Retinal pigment epithelial cell (primary cell): ENCODE measurements around the gene CD2BP2.

Experiments used
- DNase-seq: peaks from one replicate; pipeline ENCODE4 v3.0.0-alpha.2; 2010; ENCODE audit warnings: low read depth
- H3K4me3 ChIP-seq: 2 replicates; pipeline ENCODE4 v1.5.1; 2011; ENCODE audit warnings: mild to moderate bottlenecking, low read length, control low read depth, moderate library complexity
- TF ChIP-seq, protein P1 (sequence below): conservative IDR thresholded peaks from 2 replicates; pipeline ENCODE4 v1.5.1; 2011; ENCODE audit warnings: low read depth, low read length, control low read depth, inconsistent platforms

CD2BP2 gene

DNA sequence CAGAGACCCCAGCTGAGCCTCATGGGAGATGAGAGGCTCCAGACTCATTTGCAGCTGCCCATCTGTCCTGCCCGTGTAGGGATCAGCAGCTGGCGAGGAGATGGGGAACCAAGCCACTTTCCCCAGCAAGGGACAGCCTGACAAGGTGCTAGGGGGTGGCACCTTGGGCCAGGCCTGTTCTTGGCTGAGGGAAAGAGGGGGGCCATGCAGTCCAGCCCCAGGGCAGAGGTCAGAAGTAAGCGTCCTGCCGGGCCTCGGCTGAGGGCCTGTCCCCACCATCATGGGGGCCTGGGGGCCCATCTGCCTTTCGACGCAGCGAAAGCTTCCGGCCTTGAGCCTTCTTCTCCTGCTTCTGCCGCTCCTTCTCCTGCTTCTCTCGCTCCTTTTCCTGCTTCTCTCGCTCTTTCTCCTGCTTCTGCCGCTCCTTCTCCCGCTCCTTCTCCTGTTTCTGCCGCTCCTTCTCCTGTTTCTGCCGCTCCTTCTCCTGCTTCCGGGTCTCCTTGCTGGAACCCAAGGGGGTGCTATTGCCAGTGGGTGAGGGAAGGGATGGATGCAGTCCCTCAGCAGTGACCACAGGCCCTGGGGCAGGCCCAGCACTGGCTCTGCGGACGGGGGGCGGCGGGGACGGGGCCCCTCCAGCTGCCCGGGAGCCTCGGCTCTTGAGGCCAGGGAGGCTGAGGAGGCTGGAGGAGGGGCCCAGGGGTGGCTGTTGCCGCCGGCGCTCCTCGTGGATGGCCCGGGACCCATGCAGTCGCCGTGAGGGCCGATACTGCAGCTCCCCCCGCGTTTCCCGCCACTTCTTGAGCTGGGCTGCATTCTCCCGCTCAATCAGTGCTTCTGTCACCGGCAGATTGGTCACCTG lies 2.8 kb upstream of the CD2BP2 start:
- TF ChIP-seq, protein P1, sequence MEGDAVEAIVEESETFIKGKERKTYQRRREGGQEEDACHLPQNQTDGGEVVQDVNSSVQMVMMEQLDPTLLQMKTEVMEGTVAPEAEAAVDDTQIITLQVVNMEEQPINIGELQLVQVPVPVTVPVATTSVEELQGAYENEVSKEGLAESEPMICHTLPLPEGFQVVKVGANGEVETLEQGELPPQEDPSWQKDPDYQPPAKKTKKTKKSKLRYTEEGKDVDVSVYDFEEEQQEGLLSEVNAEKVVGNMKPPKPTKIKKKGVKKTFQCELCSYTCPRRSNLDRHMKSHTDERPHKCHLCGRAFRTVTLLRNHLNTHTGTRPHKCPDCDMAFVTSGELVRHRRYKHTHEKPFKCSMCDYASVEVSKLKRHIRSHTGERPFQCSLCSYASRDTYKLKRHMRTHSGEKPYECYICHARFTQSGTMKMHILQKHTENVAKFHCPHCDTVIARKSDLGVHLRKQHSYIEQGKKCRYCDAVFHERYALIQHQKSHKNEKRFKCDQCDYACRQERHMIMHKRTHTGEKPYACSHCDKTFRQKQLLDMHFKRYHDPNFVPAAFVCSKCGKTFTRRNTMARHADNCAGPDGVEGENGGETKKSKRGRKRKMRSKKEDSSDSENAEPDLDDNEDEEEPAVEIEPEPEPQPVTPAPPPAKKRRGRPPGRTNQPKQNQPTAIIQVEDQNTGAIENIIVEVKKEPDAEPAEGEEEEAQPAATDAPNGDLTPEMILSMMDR = no peak
- no peak overlapping the region for H3K4me3 ChIP-seq
- DNase-seq = no peak

DNA sequence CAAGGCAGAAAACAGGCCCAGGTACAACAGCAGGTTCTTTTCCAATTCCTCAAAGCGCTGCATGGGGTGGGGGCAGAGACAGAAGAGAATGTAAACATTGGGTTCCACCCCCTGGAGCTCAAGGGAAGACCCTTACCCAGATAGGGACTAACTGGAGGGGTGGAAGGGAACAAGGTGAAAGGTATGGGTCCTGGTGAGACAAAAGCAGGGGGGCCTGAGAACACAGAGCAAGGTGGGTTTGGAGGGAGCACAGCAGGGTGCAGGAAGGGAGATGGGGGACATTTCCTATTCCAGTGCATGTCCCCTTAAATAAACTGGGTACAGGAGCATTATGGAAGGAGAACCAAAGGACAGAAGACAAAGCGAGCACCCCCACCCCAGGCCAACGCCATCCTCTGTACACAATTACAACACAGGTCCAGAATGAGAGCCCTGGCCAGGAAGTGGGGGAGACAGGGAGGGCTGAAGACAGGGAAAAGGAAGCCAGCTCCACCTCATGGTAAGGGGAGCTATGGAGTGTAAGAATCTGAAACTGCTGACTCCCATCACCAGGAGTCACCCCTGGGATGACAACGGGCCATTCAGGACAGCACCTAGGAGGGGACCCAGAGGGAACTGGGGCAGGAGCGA lies 2.1 kb upstream of the CD2BP2 start:
- no peak for DNase-seq
- TF ChIP-seq, protein P1 = no peak
- no peak overlapping the region for H3K4me3 ChIP-seq

DNA sequence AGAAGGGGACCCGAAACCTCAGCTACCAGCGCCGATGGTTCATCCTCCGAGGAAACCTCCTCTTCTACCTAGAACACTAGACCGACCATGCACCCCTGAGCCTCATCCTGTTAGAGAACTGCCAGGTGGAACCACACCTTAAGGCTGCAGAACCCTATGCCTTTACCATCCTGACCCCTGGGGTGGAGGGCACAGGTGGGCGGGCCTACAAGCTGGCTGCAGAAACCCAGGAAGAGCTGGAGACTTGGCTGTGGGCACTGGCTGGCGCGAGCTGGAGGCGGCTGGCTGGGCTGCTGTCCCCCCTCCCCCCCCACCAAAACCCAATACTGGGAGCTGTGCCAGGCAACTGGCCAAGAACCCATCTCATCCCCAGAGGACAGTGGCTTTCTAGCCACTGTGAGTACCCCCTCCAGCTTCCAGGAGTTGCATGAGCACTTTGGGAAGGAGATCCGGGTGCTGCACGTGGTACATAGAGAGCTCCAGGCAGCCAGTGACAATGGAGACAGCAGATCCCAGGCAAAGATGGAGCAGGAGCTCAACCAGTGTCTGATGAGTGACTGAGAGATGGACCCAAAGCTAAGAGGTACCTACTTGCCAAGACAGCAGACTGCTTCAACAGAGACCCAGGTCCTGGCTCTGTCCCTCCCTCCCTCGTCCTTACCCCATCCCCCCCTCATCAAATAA lies 1.4 kb upstream of the CD2BP2 start:
- no peak for DNase-seq
- no peak overlapping the region for H3K4me3 ChIP-seq
- TF ChIP-seq, protein P1 = no peak

DNA sequence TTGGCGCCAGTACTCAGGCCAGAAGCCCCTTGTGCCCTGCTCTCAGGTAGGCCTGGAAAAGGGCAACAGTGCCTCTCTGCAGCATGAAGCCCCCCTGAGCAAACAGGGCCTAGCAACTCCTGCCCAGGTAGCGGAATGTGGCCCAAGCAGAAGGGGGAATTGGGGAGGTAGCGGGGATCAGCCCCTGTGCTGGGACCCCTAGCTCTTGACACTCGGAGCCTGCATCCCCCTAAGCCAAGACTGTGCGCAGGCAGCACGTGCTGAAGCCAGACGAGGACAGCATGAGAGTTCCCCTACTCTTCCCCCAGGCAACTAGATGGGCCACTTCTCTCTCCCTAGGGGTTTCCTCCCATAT lies 823 bp upstream of the CD2BP2 start:
- TF ChIP-seq, protein P1 = no peak
- peak overlapping the region; percentile 97 for H3K4me3 ChIP-seq
- DNase-seq = no peak

DNA sequence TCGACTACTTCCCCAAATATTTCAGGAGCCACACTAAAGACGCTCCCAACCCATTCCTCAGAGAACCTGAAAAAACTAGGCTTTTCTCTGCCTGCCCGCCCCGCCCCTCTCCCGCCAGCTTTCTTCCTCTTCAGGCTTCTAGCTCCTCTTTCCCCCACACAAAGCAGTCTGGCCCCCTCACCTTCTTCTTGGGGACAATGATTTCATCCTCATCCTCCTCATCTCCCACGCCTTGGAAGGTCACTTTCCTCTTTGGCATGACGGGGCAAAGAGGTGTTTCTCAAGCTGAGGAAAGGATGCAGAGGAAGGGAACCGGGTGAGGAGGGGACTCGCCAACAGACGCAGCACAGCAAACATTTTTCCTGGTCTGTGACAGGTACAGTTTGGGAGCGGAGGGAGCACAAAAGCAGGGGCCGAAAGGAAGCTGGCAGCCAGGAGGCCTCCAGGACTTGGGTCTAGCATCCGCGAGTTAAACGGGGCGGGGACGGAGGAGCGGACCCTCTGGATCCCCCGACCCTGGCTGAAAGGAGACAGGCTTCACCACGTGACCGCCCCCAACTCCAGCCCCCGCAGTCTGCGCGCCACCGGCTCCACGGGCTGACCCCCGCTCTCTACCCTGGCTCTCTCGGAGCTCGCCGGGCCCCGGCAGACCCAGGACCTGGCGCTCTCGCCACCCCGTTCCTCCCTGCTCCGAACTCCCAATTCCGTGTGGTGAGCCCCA lies 525 bp downstream of the CD2BP2 start:
- DNase-seq = no peak
- TF ChIP-seq, protein P1 = no peak

DNA sequence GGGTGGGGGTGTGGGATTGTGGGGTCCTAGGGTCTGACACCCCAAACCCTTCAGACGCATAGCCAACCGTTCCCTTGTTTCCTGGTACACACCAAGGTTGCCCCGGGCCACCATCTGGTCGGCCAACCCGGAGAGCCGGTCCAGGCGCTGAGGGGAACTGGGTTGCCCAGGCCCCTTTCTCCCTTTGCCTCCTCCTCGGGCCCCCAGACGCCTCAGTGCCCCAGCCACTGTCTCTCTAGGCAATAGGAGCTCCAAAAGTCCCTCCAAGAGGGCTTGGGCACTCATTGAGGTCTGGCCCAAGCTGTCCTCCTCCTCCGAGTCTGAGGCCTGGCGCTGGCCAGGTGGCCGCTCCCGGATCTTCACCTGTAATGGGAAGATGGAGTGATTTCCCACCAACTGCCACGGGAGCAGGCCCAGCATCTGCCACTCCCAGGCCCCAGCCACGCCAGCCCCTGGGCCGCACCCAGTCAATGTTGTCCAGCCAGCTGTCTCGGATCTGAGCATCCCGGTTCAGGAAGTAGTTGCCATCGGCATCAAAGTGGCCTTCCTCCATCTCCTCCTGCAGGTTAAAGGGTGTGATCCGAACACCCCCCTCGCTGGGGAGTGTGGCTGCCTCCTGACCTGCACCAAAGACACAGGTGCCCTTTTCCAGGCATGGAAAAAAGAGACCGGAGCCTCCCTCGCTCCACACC lies 1.5 kb downstream of the CD2BP2 start:
- TF ChIP-seq, protein P1 = no peak
- no peak for DNase-seq
- peak overlapping the region; percentile 97 for H3K4me3 ChIP-seq

More for the DNA sequence above, 525 bp downstream of the CD2BP2 start:
- H3K4me3 ChIP-seq = peak overlapping the region; percentile 97
